HUES6 (cell line): ENCODE data around the gene C4A.

Experiments
- H3K27ac ChIP-seq: 2 replicates; pipeline ENCODE4 v1.7.0; 2013; ENCODE audit warnings: low read depth, mild to moderate bottlenecking, low read length, inconsistent platforms
- H3K27me3 ChIP-seq: 2 replicates; pipeline ENCODE4 v1.6.1; 2013; ENCODE audit warnings: low read length; ENCODE audit not compliant: control insufficient read depth, insufficient read depth
- H3K36me3 ChIP-seq: 2 replicates; pipeline ENCODE4 v1.6.1; 2013; ENCODE audit warnings: low read length; ENCODE audit not compliant: control insufficient read depth, insufficient read depth
- H3K4me1 ChIP-seq: 2 replicates; pipeline ENCODE4 v1.6.1; 2013; ENCODE audit warnings: low read length; ENCODE audit not compliant: control insufficient read depth, insufficient read depth
- H3K4me3 ChIP-seq: 2 replicates; pipeline ENCODE4 v1.5.1; 2013; ENCODE audit warnings: low read depth, low read length
- H3K9ac ChIP-seq: one replicate; pipeline ENCODE4 v1.6.1; 2013; ENCODE audit warnings: mild to moderate bottlenecking, low read length
- H3K9me3 ChIP-seq: 2 replicates; pipeline ENCODE4 v1.6.1; 2013; ENCODE audit warnings: low read depth, low read length; ENCODE audit not compliant: control insufficient read depth, insufficient read depth

Gene C4A

DNA sequence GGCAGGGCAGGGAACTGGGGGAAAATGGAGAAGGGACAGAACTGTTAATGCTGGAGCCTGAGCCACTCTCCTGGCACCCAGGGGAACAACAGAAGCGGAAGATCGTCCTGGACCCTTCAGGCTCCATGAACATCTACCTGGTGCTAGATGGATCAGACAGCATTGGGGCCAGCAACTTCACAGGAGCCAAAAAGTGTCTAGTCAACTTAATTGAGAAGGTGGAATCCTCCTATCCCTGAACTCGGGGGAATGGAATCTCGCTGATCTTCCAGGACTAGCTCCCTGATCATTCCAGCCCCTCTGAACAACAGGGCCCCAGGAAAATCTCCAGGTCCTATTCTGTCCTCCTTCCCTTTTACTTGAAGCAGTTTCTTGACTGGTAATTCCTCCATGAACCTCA is 34.0 kb upstream of the C4A start:
- no peaks in the 10 kb centered on the region for H3K9me3 ChIP-seq
- H3K36me3 ChIP-seq = peaks cover 24% of the 10 kb centered on the region
- no peak overlapping the region for H3K9ac ChIP-seq
- no peaks in the 10 kb centered on the region for H3K4me1 ChIP-seq
- H3K27me3 ChIP-seq = peaks cover 40% of the 10 kb centered on the region
- no peak overlapping the region for H3K27ac ChIP-seq
- H3K4me3 ChIP-seq = no peak overlapping the region

DNA sequence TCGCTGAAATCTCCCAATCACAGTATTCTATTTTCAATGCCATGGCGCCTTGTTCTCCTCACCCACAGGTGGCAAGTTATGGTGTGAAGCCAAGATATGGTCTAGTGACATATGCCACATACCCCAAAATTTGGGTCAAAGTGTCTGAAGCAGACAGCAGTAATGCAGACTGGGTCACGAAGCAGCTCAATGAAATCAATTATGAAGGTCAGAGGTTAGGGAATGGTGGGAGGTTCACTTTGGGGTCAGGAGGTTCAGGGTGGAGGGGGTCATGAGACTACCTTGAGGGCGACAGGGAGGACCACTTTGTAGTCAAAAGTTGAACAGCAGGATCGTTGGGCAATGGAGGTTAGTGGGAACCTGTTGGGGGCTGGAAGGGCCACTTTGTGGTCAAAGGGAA is 33.6 kb upstream of the C4A start:
- Histone ChIP-seq H3K4me1 (no peaks in the 10 kb centered on the region), H3K36me3 (peaks cover 28% of the 10 kb centered on the region), H3K4me3 (no peak overlapping the region), H3K9ac (no peak overlapping the region), H3K27me3 (peaks cover 36% of the 10 kb centered on the region), H3K9me3 (no peaks in the 10 kb centered on the region), H3K27ac (no peak overlapping the region)

DNA sequence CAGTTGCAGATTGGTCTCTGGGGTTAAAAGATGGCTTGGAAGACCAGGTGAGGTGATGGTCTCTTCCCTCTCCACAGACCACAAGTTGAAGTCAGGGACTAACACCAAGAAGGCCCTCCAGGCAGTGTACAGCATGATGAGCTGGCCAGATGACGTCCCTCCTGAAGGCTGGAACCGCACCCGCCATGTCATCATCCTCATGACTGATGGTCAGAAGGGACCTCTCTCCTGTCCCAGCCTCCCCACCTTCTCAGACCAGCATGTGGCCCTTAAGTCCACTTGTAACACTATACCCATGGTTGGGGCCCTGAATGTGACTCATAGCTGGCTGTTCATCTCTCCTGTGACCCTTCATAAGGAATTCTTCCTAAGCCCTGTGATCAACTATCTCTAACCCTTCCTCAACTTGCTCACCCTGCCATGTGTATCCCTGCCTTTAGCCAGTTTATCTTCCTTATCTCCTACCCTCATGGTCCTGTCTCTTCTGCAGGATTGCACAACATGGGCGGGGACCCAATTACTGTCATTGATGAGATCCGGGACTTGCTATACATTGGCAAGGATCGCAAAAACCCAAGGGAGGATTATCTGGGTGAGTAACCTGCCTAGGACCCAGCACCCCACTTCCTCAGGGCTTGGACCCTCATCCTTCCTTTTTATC is 33.0 kb upstream of the C4A start:
- no peak overlapping the region for H3K9ac ChIP-seq
- peaks cover 30% of the 10 kb centered on the region for H3K27me3 ChIP-seq
- H3K27ac ChIP-seq = no peak overlapping the region
- H3K4me3 ChIP-seq = no peak overlapping the region
- no peaks in the 10 kb centered on the region for H3K9me3 ChIP-seq
- peaks cover 34% of the 10 kb centered on the region for H3K36me3 ChIP-seq
- H3K4me1 ChIP-seq = no peaks in the 10 kb centered on the region

DNA sequence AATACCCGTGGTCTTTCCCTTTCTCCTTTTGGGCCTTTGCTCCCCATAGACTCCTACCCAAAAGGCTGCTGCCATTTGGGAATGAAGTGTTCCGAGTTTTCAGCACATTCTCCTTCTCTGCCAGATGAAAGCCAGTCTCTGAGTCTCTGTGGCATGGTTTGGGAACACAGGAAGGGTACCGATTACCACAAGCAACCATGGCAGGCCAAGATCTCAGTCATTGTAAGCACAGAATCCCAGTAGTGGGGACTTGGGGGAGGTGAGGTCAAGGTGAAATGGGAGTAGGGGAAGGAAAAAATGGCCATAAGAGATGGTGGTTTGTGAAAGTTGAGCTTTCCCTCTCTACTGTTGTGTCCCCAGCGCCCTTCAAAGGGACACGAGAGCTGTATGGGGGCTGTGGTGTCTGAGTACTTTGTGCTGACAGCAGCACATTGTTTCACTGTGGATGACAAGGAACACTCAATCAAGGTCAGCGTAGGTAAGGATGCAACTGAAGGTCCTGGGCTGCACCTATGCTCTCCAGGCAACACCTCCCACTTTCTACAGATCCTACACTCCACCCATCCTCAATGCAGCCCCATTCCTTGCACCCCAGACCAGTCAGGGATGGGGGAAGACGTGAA is 31.8 kb upstream of the C4A start:
- Histone ChIP-seq H3K4me3 (no peak overlapping the region), H3K36me3 (peaks cover 46% of the 10 kb centered on the region), H3K9me3 (no peaks in the 10 kb centered on the region), H3K27me3 (peaks cover 24% of the 10 kb centered on the region), H3K9ac (no peak overlapping the region), H3K4me1 (no peaks in the 10 kb centered on the region), H3K27ac (no peak overlapping the region)

DNA sequence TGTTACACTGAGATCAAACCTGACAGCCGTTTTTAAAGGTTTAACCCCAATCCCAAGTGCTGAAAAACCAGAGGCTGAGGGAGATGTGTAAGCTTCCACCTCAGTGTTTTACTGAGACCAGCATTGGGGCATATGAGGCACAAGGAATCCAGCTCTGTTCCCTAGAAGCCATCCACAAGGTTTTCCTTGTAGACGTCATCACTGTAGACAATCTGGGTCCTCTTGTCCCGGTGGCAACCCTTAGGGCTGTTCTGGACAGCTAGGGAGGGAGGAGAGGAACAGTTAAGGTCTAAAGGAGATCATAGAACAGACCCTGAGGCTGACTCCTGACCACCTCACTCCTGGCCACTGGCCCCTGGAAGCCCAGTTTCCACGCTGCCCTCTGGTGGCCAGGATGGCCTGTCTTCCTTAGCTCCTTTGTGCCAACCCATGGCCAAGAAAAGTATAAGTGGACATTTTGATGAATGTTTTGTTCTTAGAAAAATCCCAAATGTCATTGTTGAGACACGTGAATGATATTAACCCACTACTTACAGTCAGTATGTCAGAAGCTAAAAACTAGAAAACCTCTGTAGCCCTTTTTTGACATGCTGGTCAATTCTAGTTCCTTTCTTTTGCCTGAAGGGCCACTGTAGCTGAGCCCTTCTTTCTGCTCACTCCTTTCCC is 29.6 kb upstream of the C4A start:
- Histone ChIP-seq H3K4me1 (no peaks in the 10 kb centered on the region), H3K9ac (no peak overlapping the region), H3K4me3 (no peak overlapping the region), H3K9me3 (no peaks in the 10 kb centered on the region), H3K27ac (no peak overlapping the region), H3K36me3 (peaks cover 64% of the 10 kb centered on the region), H3K27me3 (peaks cover 11% of the 10 kb centered on the region)

DNA sequence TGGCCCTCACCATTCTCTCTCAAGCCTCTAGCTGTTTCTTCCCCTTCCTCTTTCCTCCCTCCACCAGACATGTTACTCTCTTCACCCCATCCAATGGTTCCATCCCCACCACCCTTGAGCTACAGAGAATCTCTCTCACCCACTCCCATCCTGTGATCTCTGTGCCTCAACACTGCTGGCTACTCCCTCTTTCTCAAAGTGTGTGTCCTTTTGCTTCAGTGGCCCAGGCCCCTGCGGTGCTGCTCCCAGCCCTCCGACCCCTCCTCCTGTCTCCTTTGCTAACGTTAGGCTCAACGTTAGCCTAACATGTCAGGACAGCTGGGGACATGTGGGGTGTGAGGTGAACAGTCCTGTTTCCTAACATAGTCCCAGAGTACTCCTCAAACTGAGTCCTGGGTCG is 29.0 kb upstream of the C4A start:
- Histone ChIP-seq H3K27ac (no peak overlapping the region), H3K4me1 (0 out of 2 replicates have a peak, but pooled peaks cover 2% of the 10 kb centered on the region), H3K27me3 (peaks cover 4% of the 10 kb centered on the region), H3K4me3 (no peak overlapping the region), H3K36me3 (peaks cover 64% of the 10 kb centered on the region), H3K9me3 (no peaks in the 10 kb centered on the region), H3K9ac (no peak overlapping the region)

DNA sequence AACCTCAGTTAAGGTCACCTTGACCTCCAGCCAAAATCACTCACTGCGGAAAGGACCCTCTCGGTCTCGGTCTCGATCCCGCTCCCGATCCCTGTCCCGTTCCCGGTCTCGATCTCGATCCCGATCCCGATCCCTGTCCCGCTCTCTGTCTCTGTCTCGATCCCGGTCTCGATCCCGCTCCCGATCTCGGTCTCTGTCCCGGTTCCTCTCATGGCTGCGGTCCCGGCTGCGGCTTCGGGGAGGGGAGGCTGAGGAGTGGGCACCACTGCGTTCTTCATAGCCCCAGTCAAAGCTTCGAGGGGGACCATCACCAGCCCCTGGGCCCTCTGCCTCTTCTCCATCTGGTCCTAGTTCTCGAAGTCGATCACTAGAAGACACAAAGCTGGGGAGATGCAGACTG is 27.3 kb upstream of the C4A start:
- H3K4me1 ChIP-seq = 0 out of 2 replicates have a peak, but pooled peaks cover 6% of the 10 kb centered on the region
- H3K36me3 ChIP-seq = peaks cover 64% of the 10 kb centered on the region
- no peaks in the 10 kb centered on the region for H3K9me3 ChIP-seq
- no peak overlapping the region for H3K4me3 ChIP-seq
- no peak overlapping the region for H3K27ac ChIP-seq
- H3K27me3 ChIP-seq = no peaks in the 10 kb centered on the region
- H3K9ac ChIP-seq = no peak overlapping the region

DNA sequence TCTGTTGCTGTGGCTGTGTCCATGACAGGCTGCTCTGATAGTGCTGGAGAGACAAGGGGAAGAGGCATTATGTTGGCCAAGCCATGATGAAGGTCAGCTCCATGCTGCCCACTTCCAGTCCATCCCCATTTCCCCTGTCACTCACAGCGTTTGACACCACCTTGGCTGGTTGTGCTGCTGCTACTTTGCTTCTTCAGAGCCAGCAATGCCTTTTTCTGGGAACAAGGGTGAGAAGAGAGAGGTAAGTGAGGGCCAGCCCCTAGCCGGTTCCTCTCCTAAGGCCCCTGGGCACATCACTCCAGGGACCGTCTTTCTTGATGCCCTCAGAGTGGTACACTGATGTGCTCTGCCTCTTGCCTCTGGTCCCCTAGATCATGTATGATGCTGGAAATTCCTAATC is 25.1 kb upstream of the C4A start:
- Histone ChIP-seq H3K27me3 (no peaks in the 10 kb centered on the region), H3K9ac (no peak overlapping the region), H3K9me3 (no peaks in the 10 kb centered on the region), H3K4me1 (peaks cover 10% of the 10 kb centered on the region; the same call in 1 of the 2 replicates), H3K36me3 (peaks cover 70% of the 10 kb centered on the region), H3K27ac (no peak overlapping the region), H3K4me3 (no peak overlapping the region)

DNA sequence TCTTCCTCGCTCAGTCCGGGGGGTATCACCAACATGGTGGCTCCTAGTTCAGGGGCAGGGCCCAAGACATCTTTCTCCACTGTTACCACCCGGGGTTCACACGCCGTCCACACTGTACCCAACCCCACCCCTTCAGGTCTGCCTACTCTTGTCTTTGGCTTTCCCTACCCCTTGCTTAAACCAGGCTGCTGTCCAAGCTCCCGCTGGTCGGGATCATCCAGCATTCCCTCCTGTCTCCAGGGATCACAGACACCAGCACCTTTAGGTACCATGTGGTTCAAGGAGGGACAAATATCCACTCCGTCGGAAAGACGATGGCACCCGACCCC is 23.5 kb upstream of the C4A start:
- Histone ChIP-seq H3K4me1 (peaks cover 10% of the 10 kb centered on the region; the same call in 1 of the 2 replicates), H3K36me3 (peaks cover 71% of the 10 kb centered on the region), H3K9ac (peak overlapping the region; percentile 84), H3K27ac (0 out of 2 replicates have a peak overlapping the region, but pooled peaks have one; percentile 2), H3K9me3 (no peaks in the 10 kb centered on the region), H3K27me3 (no peaks in the 10 kb centered on the region), H3K4me3 (peak overlapping the region; percentile 91)

DNA sequence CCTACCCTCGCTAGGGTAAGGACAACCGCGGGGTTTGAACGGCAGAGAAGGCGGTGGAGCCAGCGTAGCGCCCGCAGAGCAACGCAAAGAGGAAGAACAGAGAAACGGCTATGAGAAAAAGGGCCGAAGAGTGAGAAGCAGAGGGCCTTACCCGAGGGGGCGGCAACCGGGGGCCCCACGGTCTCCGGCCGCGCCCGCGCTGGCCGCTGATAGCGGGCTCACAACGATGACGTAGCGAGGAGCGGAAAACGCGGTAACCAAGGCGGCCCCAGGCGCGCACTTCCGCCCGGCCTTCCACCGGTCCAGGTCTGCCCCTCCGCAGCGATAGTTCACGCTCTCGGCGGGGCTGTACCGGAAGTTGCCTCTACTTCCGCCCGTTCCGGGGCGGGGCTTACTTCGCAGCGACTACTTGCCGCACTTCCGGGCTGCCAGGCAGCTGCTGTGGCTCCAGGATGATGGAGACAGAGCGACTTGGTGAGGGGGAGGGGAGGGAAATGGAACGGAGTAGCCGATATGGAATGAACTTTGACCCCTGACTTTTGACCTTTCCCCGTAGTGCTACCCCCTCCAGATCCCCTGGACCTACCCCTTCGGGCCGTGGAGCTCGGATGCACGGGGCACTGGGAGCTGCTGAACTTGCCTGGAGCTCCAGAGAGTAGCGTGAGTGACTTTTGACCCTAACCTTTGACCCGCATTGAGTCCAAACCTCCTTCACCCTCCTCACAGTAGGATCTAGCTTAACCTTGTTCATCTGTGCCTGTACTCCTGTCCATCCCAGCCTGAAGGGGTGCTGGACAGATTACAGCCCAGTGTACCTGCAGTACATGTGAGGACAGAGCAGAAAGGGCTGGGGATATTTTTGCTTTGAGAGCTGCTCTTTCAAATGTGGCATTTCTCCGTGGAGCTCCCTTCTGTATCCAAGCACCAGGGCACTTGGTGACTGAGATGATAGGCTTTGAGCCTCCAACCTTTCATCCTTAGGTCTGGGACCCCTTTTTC is 22.8 kb upstream of the C4A start, which contains the start of the genes NELFE and SKIC2:
NELFE (minus strand) TSS at position 231 of the 999 bp plus-strand sequence. CDS start 525 bp downstream, outside the sequence.
SKIC2 (plus strand) TSS at position 435 of the 999 bp plus-strand sequence; CDS start at position 453, 18 bp downstream.
- no peaks in the 10 kb centered on the region for H3K27me3 ChIP-seq
- H3K9ac ChIP-seq = peak within 1 kb of the TSS; percentile 90
- H3K27ac ChIP-seq = peak within 1 kb of the TSS; percentile 83
- peaks cover 10% of the 10 kb centered on the region; the same call in 1 of the 2 replicates for H3K4me1 ChIP-seq
- H3K36me3 ChIP-seq = peaks cover 71% of the 10 kb centered on the region
- H3K9me3 ChIP-seq = no peaks in the 10 kb centered on the region
- peak within 1 kb of the TSS; percentile 91 for H3K4me3 ChIP-seq
